GM12801 (cell line): Measurements from ENCODE around the gene CDHR1.

Experiments
- CTCF ChIP-seq: IDR thresholded peaks from one replicate; pipeline ENCODE4 v1.5.1; 2011; ENCODE audit warnings: control low read depth; ENCODE audit not compliant: insufficient read length; ENCODE audit errors: extremely low read depth

CDHR1 gene

GRCh38 chr10:84179059-84179710 lies 15.2 kb upstream of the CDHR1 start:
- TF ChIP-seq CTCF, result no peak

- TF ChIP-seq CTCF, result no peak
Observed at GRCh38 chr10:84181631-84182030, 12.7 kb upstream of the CDHR1 start.

GRCh38 chr10:84184517-84184916 lies 9.8 kb upstream of the CDHR1 start:
- TF ChIP-seq CTCF, result no peak

GRCh38 chr10:84185526-84186175 lies 8.7 kb upstream of the CDHR1 start:
- TF ChIP-seq CTCF, result no peak

GRCh38 chr10:84188815-84189214 lies 5.5 kb upstream of the CDHR1 start:
- TF ChIP-seq CTCF, result no peak

GRCh38 chr10:84190621-84191020 lies 3.7 kb upstream of the CDHR1 start:
- no peak for TF ChIP-seq CTCF

- no peak for TF ChIP-seq CTCF
Observed at GRCh38 chr10:84191106-84191505, 3.2 kb upstream of the CDHR1 start.

GRCh38 chr10:84193327-84193726 lies 1.0 kb upstream of the CDHR1 start:
- TF ChIP-seq CTCF, result no peak
